ENCODE measurements around the gene POP4. TPM values are rescaled to one million over a fixed set of nuclear protein-coding genes. Genes with fewer than 3 reads are reported as not detected.

POP4 gene
- total and polyA plus RNA-seq, 7 donors, result 33.5 to 103 (median 58.5) TPM

DNA sequence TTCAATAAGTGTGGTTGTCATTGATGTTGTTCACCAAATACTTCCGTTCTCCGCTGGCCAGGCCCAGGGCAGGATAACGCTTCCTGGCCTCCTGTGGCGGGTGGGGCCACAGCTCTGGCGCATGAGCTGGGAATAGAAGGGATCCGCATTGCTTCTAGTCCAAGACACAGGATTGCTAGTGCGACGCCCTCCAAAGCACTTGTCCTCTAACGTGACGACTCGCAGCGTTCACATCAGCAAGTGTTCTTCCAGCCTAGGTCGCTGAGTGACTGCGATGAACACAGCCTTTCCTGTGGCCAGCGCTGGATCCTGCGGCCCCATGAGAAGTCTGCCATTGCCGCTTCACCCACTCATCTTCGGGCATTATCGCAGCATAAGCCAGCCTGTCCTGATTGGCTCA lies 40.9 kb upstream of the POP4 start:
- Histone ChIP-seq H3K4me3 (no peak overlapping the region), H3K4me1 (no peaks in the 10 kb centered on the region), H3K36me3 (no peaks in the 10 kb centered on the region), H3K27ac (no peak overlapping the region), H3K27me3 (peaks cover 0 to 47% (median 0%) of the 10 kb centered on the region in 3 donors), H3K9me3 (peaks cover 0 to 6% (median 3%) of the 10 kb centered on the region in 4 donors)
- 86 to 91% methylated on average over 19 of the region's 19 CpGs for WGBS, 2 donors
- TF ChIP-seq, protein P1, sequence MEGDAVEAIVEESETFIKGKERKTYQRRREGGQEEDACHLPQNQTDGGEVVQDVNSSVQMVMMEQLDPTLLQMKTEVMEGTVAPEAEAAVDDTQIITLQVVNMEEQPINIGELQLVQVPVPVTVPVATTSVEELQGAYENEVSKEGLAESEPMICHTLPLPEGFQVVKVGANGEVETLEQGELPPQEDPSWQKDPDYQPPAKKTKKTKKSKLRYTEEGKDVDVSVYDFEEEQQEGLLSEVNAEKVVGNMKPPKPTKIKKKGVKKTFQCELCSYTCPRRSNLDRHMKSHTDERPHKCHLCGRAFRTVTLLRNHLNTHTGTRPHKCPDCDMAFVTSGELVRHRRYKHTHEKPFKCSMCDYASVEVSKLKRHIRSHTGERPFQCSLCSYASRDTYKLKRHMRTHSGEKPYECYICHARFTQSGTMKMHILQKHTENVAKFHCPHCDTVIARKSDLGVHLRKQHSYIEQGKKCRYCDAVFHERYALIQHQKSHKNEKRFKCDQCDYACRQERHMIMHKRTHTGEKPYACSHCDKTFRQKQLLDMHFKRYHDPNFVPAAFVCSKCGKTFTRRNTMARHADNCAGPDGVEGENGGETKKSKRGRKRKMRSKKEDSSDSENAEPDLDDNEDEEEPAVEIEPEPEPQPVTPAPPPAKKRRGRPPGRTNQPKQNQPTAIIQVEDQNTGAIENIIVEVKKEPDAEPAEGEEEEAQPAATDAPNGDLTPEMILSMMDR (IDR thresholded peaks at IDR 0.05), result no peak
- no peak for TF ChIP-seq EP300 (IDR thresholded peaks at IDR 0.05)
- no peak for TF ChIP-seq POLR2AphosphoS5 (IDR thresholded peaks at IDR 0.05)
- TF ChIP-seq POLR2A (IDR thresholded peaks at IDR 0.05), result no peak
- intact Hi-C loops (cut with DNase I), result no loop called here
- DNase-seq, result no peak

DNA sequence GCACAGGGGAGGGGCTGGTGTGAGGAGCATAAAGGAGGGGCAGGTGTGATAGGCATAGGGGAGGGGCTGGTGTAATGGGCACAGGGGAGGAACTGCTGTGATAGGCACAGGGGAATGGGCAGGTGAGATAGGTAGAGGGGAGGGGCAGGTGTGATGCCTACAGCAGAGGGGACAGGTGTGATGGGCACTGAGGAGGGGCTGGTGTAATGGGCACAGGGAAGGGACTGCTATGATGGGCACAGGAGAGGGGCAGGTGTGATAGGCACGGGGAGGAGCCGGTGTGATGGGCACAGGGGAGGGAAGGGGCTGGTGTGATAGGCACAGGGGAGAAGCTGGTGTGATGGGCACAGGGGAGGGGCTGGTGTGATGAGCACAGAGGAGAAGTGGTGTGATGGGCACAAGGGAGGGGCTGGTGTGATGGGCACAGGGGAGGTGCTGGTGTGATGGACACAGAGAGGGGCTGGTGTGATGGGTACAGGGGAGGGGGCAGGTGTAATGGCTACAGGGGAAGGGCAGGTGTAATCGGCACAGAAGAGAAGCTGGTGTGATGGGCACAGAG lies 39.5 kb upstream of the POP4 start:
- H3K27ac ChIP-seq, result no peak overlapping the region
- WGBS, 2 donors, result 77 to 79% methylated on average over 3 of the region's 3 CpGs
- intact Hi-C loops (cut with DNase I), result no loop called here
- no peak overlapping the region for H3K4me3 ChIP-seq
- no peak for DNase-seq
- no peaks in the 10 kb centered on the region for H3K9me3 ChIP-seq
- no peaks in the 10 kb centered on the region for H3K36me3 ChIP-seq
- TF ChIP-seq POLR2A (IDR thresholded peaks at IDR 0.05), result no peak
- no peak for TF ChIP-seq POLR2AphosphoS5 (IDR thresholded peaks at IDR 0.05)
- TF ChIP-seq EP300 (IDR thresholded peaks at IDR 0.05), result no peak
- no peaks in the 10 kb centered on the region for H3K4me1 ChIP-seq
- H3K27me3 ChIP-seq, result peaks cover 0 to 56% (median 0%) of the 10 kb centered on the region in 3 donors

DNA sequence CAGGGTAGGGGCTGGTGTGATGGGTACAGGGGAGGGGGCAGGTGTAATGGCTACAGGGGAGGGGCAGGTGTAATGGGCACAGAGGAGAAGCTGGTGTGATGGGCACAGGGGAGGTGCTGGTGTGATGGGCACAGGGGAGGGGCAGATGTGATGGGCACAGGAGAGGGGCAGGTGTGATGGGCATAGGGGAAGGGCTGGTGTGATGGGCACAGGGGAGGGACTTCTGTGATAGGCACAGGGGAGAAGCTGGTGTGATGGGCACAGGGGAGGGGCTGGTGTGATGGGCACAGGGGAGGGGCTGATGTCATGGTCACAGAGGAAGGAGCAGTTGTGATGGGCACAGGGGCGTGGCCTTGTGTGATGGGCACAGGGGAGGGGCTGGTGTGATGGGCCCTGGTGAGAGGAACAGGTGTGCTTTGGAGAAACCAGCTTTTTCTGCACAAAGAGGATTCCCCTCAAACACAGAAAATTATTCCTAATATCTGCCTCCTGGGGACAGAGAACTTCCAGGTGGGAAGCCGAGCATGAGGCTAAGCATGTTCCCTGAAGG lies 38.6 kb upstream of the POP4 start:
- TF ChIP-seq POLR2A (IDR thresholded peaks at IDR 0.05) (no peak), EP300 (IDR thresholded peaks at IDR 0.05) (no peak), POLR2AphosphoS5 (IDR thresholded peaks at IDR 0.05) (no peak)
- TF ChIP-seq, protein P1 (IDR thresholded peaks at IDR 0.05), result no peak
- no peaks in the 10 kb centered on the region for H3K36me3 ChIP-seq
- DNase-seq, result no peak
- intact Hi-C loops (cut with DNase I), result no loop called here
- H3K27ac ChIP-seq, result no peak overlapping the region
- no peaks in the 10 kb centered on the region for H3K4me1 ChIP-seq
- H3K4me3 ChIP-seq, result no peak overlapping the region
- H3K9me3 ChIP-seq, result no peaks in the 10 kb centered on the region
- H3K27me3 ChIP-seq, result peaks cover 0 to 64% (median 0%) of the 10 kb centered on the region in 3 donors
- 73 to 76% methylated on average over 2 of the region's 2 CpGs for WGBS, 2 donors

DNA sequence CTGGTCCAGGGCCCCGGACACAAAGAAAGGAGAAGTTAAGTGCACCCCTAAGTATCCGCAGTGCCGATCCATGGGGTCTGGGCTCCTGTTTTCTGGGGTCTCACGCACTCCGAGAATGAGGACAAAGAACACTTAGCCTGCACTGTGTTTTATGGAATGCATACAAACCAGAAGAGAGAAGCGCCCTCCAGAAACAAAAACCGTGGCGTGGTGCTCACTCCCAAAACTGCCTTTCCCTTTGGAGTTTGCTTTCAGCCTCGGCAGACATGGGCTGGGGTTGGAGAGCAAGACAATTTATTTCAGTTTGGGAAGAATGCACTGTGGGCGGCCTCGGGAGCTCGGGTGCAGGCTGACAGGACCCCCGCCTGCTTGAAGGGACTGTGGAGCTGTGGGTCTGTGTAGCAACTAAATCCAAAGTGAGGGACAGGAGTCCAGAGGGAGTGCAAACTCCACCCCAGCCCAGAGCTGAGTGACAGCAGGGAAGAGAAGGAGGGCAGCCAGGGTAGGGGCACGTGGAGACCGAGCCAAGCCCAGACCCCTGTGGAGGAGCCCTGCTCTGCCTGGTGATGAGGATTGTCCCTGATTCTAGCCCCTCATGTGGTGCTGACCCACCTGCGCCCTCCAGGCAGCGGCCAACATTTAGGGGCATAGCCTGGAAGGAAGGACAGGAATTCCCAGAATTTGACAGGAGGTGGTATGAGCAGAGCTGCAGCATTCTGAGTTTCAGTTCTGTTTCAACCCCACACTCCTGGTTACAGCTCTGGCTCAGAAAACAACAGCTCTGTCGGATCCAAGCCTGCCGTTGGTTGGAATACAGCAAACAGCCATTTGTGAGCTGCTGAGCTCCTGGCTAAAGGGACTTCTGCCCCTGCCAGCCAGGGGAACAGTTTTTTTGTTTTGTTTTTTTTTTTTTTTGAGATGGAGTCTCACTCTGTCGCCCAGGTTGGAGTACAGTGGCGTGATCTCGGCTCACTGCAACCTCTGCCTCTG lies 37.8 kb upstream of the POP4 start:
- Histone ChIP-seq H3K4me1 (no peaks in the 10 kb centered on the region), H3K4me3 (no peak overlapping the region), H3K36me3 (no peaks in the 10 kb centered on the region), H3K27ac (no peak overlapping the region), H3K9me3 (no peaks in the 10 kb centered on the region), H3K27me3 (peaks cover 0 to 71% (median 0%) of the 10 kb centered on the region in 3 donors)
- TF ChIP-seq POLR2A (IDR thresholded peaks at IDR 0.05) (no peak), EP300 (IDR thresholded peaks at IDR 0.05) (no peak), POLR2AphosphoS5 (IDR thresholded peaks at IDR 0.05) (no peak)
- TF ChIP-seq, protein P1 (IDR thresholded peaks at IDR 0.05), result no peak
- WGBS, 2 donors, result 70 to 72% methylated on average over 22 of the region's 22 CpGs
- no peak for DNase-seq
- intact Hi-C loops (cut with DNase I), result no loop called here
